Measurements from ENCODE around the gene CNIH3.

Gene CNIH3

GRCh38 chr1:224722838-224723237 is 106.7 kb downstream of the CNIH3 start:
- DNase-seq (ENCODE audit: low read depth) = no peak

- DNase-seq (ENCODE audit: low read depth) = no peak
Measured at GRCh38 chr1:224724566-224724965, 108.4 kb downstream of the CNIH3 start.

- peak; percentile 96 for DNase-seq (ENCODE audit: low read depth)
Measured at GRCh38 chr1:224726441-224727182, 110.5 kb downstream of the CNIH3 start.

GRCh38 chr1:224727351-224728289 is 111.5 kb downstream of the CNIH3 start:
- no peak for DNase-seq (ENCODE audit: low read depth)

GRCh38 chr1:224730540-224730939 is 114.4 kb downstream of the CNIH3 start:
- DNase-seq (ENCODE audit: low read depth) = no peak

- peak; percentile 61 for DNase-seq (ENCODE audit: low read depth)
Measured at GRCh38 chr1:224730965-224731364, 114.8 kb downstream of the CNIH3 start.

DNA sequence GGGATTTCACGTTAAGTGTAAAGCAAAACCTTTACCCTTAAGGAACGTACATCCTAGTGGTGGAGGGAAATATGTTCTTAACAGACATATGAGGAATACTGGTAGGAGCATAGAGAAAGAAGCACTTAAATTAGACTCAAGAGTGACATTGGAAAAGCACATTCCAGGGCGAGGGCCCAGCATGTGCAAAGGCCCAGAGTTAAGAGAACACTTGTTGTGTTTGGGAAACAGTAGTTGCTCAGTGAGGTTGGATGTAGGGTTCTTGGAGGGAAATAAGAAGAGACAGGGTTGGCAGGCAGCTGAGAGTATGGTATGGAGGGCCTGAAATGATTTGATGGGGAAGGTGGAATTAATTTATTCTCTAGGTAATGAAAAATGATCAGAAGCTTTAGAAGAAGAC is 115.5 kb downstream of the CNIH3 start:
- DNase-seq (ENCODE audit: low read depth) = no peak

DNA sequence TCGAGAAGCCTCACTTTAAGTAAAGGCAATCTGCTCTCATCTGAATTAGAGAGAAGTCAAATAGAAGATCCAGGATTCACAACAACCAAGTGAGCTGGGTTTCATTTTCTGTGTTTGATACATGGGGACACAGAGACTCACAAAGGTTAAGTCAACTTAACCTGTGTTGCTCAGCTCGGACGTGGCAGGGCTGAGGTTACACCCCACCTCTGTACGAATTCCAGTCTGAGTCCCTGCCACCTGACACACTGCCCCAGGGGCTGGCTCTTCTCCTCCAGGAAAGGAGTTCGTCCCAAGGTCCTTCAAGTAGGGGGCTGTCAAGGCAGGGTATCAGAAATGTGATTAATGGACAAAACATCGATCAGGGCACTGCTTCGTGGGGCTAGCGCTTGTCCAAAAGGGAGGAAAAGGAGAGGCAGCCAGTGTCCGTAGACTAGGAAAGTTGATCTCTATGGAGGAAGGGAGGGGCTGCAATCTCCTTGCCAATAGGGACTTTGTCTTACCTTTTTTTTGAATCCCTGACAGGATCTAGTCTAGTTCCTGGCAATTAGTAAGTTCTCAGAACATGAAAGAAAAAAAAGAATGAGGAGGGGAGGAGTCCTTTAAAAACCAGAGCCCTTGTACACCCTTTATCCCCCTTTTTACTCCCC is 116.4 kb downstream of the CNIH3 start:
- no peak for DNase-seq (ENCODE audit: low read depth)

- no peak for DNase-seq (ENCODE audit: low read depth)
Measured at GRCh38 chr1:224733027-224733911, 117.2 kb downstream of the CNIH3 start.

DNA sequence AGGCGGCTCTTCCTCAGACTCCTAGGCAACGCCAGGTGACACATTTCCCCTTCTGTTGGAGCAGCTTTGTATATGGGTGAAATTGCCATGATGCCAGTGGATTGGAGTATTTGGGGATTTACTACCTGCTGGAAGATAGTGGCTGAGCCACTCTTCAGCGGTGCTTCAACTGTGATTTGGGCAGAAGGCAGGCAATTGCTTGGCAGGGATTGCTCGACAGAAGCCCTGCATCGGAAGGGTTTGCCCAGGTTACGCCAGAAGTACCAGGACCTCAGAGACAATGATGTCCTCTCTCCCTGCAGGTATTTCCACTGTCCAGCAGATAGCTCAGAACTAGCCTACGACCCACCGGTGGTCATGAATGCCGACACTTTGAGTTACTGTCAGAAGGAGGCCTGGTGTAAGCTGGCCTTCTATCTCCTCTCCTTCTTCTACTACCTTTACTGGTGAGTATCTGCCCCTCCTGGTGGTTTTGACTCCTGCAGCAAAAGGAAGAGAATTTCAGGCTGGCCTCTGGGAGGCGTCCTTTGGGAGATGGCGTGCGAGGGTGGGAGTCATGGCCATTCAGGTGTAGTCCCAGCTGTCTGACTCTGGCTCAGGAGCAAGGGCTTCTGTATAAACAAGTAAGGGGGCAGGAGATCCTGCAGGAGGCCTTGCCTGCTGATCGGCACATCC is 118.3 kb downstream of the CNIH3 start:
- no peak for DNase-seq (ENCODE audit: low read depth)

- no peak for DNase-seq (ENCODE audit: low read depth)
Measured at GRCh38 chr1:224735159-224735558, 119.0 kb downstream of the CNIH3 start.

DNA sequence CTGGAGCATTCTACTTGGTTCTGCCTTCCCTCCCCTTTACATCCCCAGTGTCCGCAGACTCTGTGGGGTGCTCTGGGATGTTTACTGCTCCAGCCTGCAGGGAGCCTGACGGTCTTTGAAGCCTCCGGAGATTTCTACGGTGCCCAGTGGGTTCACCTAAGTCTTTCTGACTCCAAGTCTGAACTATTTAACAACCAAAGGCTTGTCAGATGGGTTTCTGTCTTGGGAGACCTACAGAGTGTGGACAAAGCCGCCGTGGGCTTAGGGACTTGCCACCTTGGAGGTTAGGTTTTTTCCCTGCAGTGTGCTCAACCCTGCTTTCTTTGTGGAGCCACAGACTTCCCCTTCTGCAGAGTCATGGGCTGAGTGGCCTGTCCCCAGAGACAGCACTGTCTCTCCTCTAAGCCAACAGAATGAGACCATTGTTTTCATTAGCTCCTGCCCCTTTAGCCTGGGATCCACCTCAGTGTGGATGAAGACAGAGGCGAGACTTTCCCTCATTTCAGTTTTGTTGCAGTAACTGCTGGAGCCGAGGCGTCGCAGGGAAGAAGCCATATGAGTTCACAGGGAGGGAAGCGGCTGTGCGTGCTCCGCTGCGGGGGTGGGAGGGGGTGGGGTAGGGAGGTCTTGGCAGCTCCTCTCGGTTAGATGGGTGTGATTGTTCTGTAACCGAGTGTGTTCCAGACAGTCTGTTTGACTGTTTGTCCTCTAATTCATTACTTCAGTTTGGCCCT is 120.7 kb downstream of the CNIH3 start:
- DNase-seq (ENCODE audit: low read depth) = peak; percentile 56

DNA sequence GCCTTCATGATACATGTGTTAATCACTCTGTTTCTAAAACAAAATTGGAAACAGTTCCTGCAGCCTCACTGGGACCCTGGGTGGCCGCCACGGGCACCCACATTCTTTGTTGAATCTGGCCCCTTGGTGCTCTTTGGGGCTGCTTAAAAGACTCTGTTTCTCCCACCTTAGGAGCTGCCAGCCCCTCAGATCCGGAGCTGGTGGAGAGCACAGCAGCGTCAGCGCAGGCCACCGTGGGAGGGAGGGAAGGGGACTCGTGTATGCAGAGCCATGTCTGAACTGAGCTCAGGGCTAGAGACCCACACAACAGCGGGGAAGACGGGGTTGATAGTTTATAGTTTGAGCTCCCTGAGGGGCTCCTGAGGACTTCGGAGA is 121.2 kb downstream of the CNIH3 start:
- no peak for DNase-seq (ENCODE audit: low read depth)

- no peak for DNase-seq (ENCODE audit: low read depth)
Measured at GRCh38 chr1:224739303-224739996, 123.3 kb downstream of the CNIH3 start.

- no peak for DNase-seq (ENCODE audit: low read depth)
Measured at GRCh38 chr1:224739997-224740684, 124.0 kb downstream of the CNIH3 start.

- no peak for DNase-seq (ENCODE audit: low read depth)
Measured at GRCh38 chr1:224740685-224741052, 124.6 kb downstream of the CNIH3 start.

DNA sequence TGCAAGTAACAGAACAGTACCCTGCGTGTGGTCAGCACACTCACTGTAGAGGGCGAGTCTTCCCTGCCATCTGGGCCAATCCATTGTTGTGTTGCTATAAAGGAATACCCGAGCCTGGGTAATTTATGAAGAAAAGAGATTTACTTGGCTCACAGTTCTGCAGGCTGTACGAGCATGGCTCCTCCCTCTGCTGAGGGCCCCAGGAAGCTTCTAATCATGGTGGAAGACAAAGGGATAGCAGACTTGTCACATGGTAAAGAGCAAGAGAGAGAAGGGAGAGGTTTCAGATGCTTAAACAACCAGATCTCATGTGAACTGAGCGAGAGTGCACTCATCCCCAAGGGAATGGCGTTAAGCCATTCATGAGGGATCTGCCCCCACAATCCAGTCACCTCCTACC is 126.2 kb downstream of the CNIH3 start:
- no peak for DNase-seq (ENCODE audit: low read depth)

GRCh38 chr1:224743608-224744164 is 127.6 kb downstream of the CNIH3 start:
- DNase-seq (ENCODE audit: low read depth) = no peak

GRCh38 chr1:224744521-224744920 is 128.4 kb downstream of the CNIH3 start:
- DNase-seq (ENCODE audit: low read depth) = no peak
